Esophagus squamous epithelium (tissue), 5 donors: ENCODE results near the gene OR4D5. TPM values are rescaled to one million over a fixed set of nuclear protein-coding genes. Genes with fewer than 3 reads are reported as not detected.

Source experiments
- DNase-seq: peaks from one replicate; lab custom pipeline; 2025; lab: John Stamatoyannopoulos, UW
- H3K27ac ChIP-seq, 4 donors: fragments of 200-600 bp; sonication (generic); one replicate each; pipeline ENCODE4 v1.5.1; 2016 to 2019; ENCODE audit warnings: mild to moderate bottlenecking in 1 of 4
- H3K27me3 ChIP-seq, 4 donors: fragments of 200-600 bp; sonication (generic); 1 replicate in 3 of 4; 2 replicates in 1 of 4; pipeline versions ENCODE4 v1.5.1 to v1.6.0; 2017 to 2021; ENCODE audit warnings: antibody characterized with exemption in 1 of 4
- H3K36me3 ChIP-seq, 3 donors: fragments of 200-600 bp; sonication (generic); one replicate each; pipeline ENCODE4 v1.5.1; 2016 to 2019
- H3K4me1 ChIP-seq, 3 donors: fragments of 200-600 bp; sonication (generic); one replicate each; pipeline ENCODE4 v1.5.1; 2017 to 2019
- H3K4me3 ChIP-seq, 4 donors: fragments of 200-600 bp; sonication (generic); 1 replicate in 3 of 4; 2 replicates in 1 of 4; pipeline ENCODE4 v1.5.1; 2016 to 2019; ENCODE audit warnings: mild to moderate bottlenecking in 2 of 4, moderate library complexity in 1 of 4
- H3K9me3 ChIP-seq, 3 donors: fragments of 200-600 bp; sonication (generic); one replicate each; pipeline ENCODE4 v1.5.1; 2016 to 2019
- CTCF ChIP-seq, 6 experiments: fragments of 450-650 bp in 4 of 6; fragments of 200-600 bp in 2 of 6; sonication (generic) in 2 of 6; IDR thresholded peaks; one replicate each; pipeline ENCODE4 v1.5.1; 2016 to 2019; ENCODE audit warnings: antibody characterized with exemption in 6 of 6, mild to moderate bottlenecking in 4 of 6, moderate library complexity in 4 of 6
- POLR2A ChIP-seq, 4 donors: fragments of 450-650 bp; IDR thresholded peaks; one replicate each; pipeline ENCODE4 v1.6.1; 2017; ENCODE audit warnings: antibody characterized with exemption in 4 of 4, mild to moderate bottlenecking in 4 of 4, moderate library complexity in 3 of 4
- WGBS, 2 donors: methylation state at CpG; one replicate each; pipeline ENCODE4 v1.1.5; 2018; 5-methylcytosine and 5-hydroxymethylcytosine counted together
- intact Hi-C: fragments of 100-400 bp; cut with DNase I; formaldehyde crosslinking; loops from one replicate; pipeline ENCODE4 v1.15.0; 2022
- total RNA-seq, 4 donors: library from RNA; depleted of rRNA; stranded (reverse); fragments of >200 nt; gene quantifications; one replicate each; pipeline ENCODE4 v1.1.0, GENCODE V29; 2016
- donor health status: DM: yes; HTN: yes; CAD: no.

Gene OR4D5
- total RNA-seq, 4 donors from 2014 or later = not detected

GRCh38 chr11:123979311-123979710, 39.9 kb downstream of the OR4D5 start:
- no peaks in the 10 kb centered on the region for H3K4me1 ChIP-seq
- peaks cover 0 to 10% (median 4%) of the 10 kb centered on the region in 3 donors for H3K9me3 ChIP-seq
- intact Hi-C loops = no loop called here
- H3K4me3 ChIP-seq = no peak overlapping the region
- H3K27me3 ChIP-seq = no peaks in the 10 kb centered on the region
- 77 to 86% methylated on average over 3 to 4 of the region's 5 CpGs for WGBS, 2 donors
- H3K27ac ChIP-seq = no peak overlapping the region
- TF ChIP-seq POLR2A (IDR thresholded peaks at IDR 0.05) (no peak), CTCF (IDR thresholded peaks at IDR 0.05) (no peak)
- DNase-seq = no peak
- H3K36me3 ChIP-seq = no peaks in the 10 kb centered on the region

Other genes starting within 250 kb of the OR4D5 start
- gene ZNF202, start 198.0 kb upstream of the OR4D5 start, total RNA-seq = 1 to 10 TPM; 2.6 to 6.5 (median 4.6) TPM
- not detected for gene OR6X1, start 185.1 kb upstream of the OR4D5 start, total RNA-seq
- not detected for gene OR6M1, start 133.3 kb upstream of the OR4D5 start, total RNA-seq
- gene TMEM225, start 53.9 kb upstream of the OR4D5 start, total RNA-seq = not detected
- not detected for gene OR8D4, start 37.5 kb upstream of the OR4D5 start, total RNA-seq
- gene OR6T1, start 4.2 kb downstream of the OR4D5 start, total RNA-seq = not detected
- gene OR10S1, start 38.2 kb downstream of the OR4D5 start, total RNA-seq = not detected
- gene OR10G6, start 55.5 kb downstream of the OR4D5 start, total RNA-seq = not detected
- not detected for gene OR10G4, start 73.4 kb downstream of the OR4D5 start, total RNA-seq
- gene OR10G9, start 83.4 kb downstream of the OR4D5 start, total RNA-seq = not detected
- gene OR10G8, start 87.2 kb downstream of the OR4D5 start, total RNA-seq = not detected
- not detected for gene OR10G7, start 101.7 kb downstream of the OR4D5 start, total RNA-seq
- gene VWA5A, start 175.8 kb downstream of the OR4D5 start, total RNA-seq = 10 to 100 TPM in 2 of 4 donors, 1 to 10 TPM in 2; 2.7 to 19.8 (median 12.1) TPM
- not detected for gene OR10D3, start 243.7 kb downstream of the OR4D5 start, total RNA-seq